HepG2 (cell line): ENCODE data around the gene JMJD8. TPM values are rescaled to one million over a fixed set of nuclear protein-coding genes. Genes with fewer than 3 reads are reported as not detected.
A peak's percentile ranks its signal among the peaks of the same experiment; 100 is the strongest.

Experiments
- CEBPB ChIP-seq: IDR thresholded peaks from 2 replicates; pipeline ENCODE4 v1.6.1; 2011; ENCODE audit warnings: low read depth, low read length, improper control_type of control experiment, borderline replicate concordance
- HOXA7 ChIP-seq: sonication (generic); formaldehyde crosslinking; IDR thresholded peaks from 2 replicates; pipeline ENCODE4 v1.8.1; 2022; ENCODE audit warnings: mild to moderate bottlenecking, missing genetic modification reagents, moderate library complexity
- KLF13 ChIP-seq: sonication (generic); formaldehyde crosslinking; IDR thresholded peaks from 2 replicates; pipeline ENCODE4 v1.4.0; 2020; ENCODE audit warnings: mild to moderate bottlenecking, missing genetic modification reagents
- MTA1 ChIP-seq: sonication (generic); formaldehyde crosslinking; IDR thresholded peaks from 2 replicates; pipeline ENCODE4 v1.4.0; 2020; ENCODE audit warnings: missing genetic modification reagents, mild to moderate bottlenecking, borderline replicate concordance
- NR2F6 ChIP-seq, 2 experiments: IDR thresholded peaks; 2 replicates each; pipeline ENCODE4 v1.6.1; 2016; ENCODE audit warnings: antibody characterized with exemption in 1 of 2, mild to moderate bottlenecking in 1 of 2
- U2AF1 ChIP-seq: fragments of 200-400 bp; formaldehyde crosslinking; optimal IDR thresholded peaks from 2 replicates; pipeline ENCODE3; 2017; ENCODE audit warnings: mild to moderate bottlenecking, low read depth, low read length
- ZBTB1 ChIP-seq: sonication (generic); formaldehyde crosslinking; IDR thresholded peaks from 2 replicates; pipeline ENCODE4 v1.4.0; 2020; ENCODE audit warnings: missing genetic modification reagents, borderline replicate concordance
- ZBTB21 ChIP-seq: sonication (generic); formaldehyde crosslinking; IDR thresholded peaks from 2 replicates; pipeline ENCODE4 v1.4.0; 2020; ENCODE audit warnings: missing genetic modification reagents
- ZMYM2 ChIP-seq: sonication (generic); formaldehyde crosslinking; IDR thresholded peaks from 2 replicates; pipeline ENCODE4 v1.8.0; 2022; ENCODE audit warnings: mild to moderate bottlenecking, missing genetic modification reagents
- ZNF10 ChIP-seq: sonication (generic); formaldehyde crosslinking; IDR thresholded peaks from 2 replicates; pipeline ENCODE4 v1.4.0; 2020; ENCODE audit warnings: mild to moderate bottlenecking, low read depth, missing genetic modification reagents, borderline replicate concordance
- ZNF101 ChIP-seq: sonication (generic); formaldehyde crosslinking; IDR thresholded peaks from 2 replicates; pipeline ENCODE4 v1.4.0; 2020; ENCODE audit warnings: mild to moderate bottlenecking, low read depth, missing genetic modification reagents, borderline replicate concordance
- ZNF33B ChIP-seq: sonication (generic); formaldehyde crosslinking; IDR thresholded peaks from 2 replicates; pipeline ENCODE4 v1.5.1; 2020; ENCODE audit warnings: mild to moderate bottlenecking, missing genetic modification reagents
- ZNF546 ChIP-seq: sonication (generic); formaldehyde crosslinking; conservative IDR thresholded peaks from 2 replicates; pipeline ENCODE4 v1.8.1; 2023; ENCODE audit warnings: mild to moderate bottlenecking, missing genetic modification reagents
- ZNF746 ChIP-seq: sonication (generic); formaldehyde crosslinking; IDR thresholded peaks from 2 replicates; pipeline ENCODE4 v1.8.0; 2022; ENCODE audit warnings: mild to moderate bottlenecking, missing genetic modification reagents
- ZNF773 ChIP-seq: sonication (generic); formaldehyde crosslinking; IDR thresholded peaks from 2 replicates; pipeline ENCODE4 v1.4.0; 2020; ENCODE audit warnings: missing genetic modification reagents, borderline replicate concordance
- polyA plus RNA-seq, 8 experiments: library from polyadenylated mRNA; depleted of rRNA in 3 of 8; stranded (reverse) in 7 of 8; unstranded in 1 of 8; fragments of >200 nt; fragmentation: Illumina TruSeq in 4 of 8; extraction: Trizol in 4 of 8; gene quantifications; 2 replicates each; pipeline versions ENCODE4 v1.2.1 to v1.2.3, GENCODE V29; 2011 to 2016; ENCODE audit warnings: low read depth in 4 of 8, missing spikeins in 1 of 8, mixed read lengths in 1 of 8; ENCODE audit not compliant: insufficient read depth in 1 of 8
- total RNA-seq, 5 experiments: library from RNA; depleted of rRNA; stranded (reverse); fragments of >200 nt; fragmentation: Illumina TruSeq; extraction: Trizol; gene quantifications; 2 replicates each; pipeline ENCODE4 v1.2.3, GENCODE V29; 2016; ENCODE audit warnings: low read depth in 1 of 5

The JMJD8 gene
- total and polyA plus RNA-seq, 2 of the 13 experiments (the other 11 are each of a cell fraction or from before 2014, with no cell fraction given) = 2.6 to 11.8 TPM

- TF ChIP-seq ZBTB21 (CRISPR knock-in tag) (no peak), ZNF33B (CRISPR knock-in tag) (no peak), ZNF10 (CRISPR knock-in tag) (no peak), ZMYM2 (CRISPR knock-in tag) (no peak), HOXA7 (CRISPR knock-in tag) (no peak), ZNF546 (no peak), ZNF746 (no peak), KLF13 (CRISPR knock-in tag) (no peak), ZBTB1 (CRISPR knock-in tag) (no peak), NR2F6 (IDR thresholded peaks at IDR 0.05) (peak; percentile 95), NR2F6 (CRISPR knock-in tag; IDR thresholded peaks at IDR 0.05) (peak; percentile 96), ZNF101 (CRISPR knock-in tag) (no peak), ZNF773 (CRISPR knock-in tag) (no peak), U2AF1 (no peak), MTA1 (CRISPR knock-in tag) (no peak), CEBPB (peak; percentile 81)
Measured at GRCh38 chr16:654034-654433, 30.1 kb downstream of the JMJD8 start (continued).
